VCaP (cell line): ENCODE data around the gene EFHB.

Source experiments
- H3K27ac ChIP-seq: fragments of 450-650 bp; 2 replicates; pipeline ENCODE4 v1.5.1; 2017
- TF ChIP-seq, protein P1 (sequence below): fragments of 450-650 bp; conservative IDR thresholded peaks from 2 replicates; pipeline ENCODE4 v1.5.1; 2017; ENCODE audit warnings: mild to moderate bottlenecking, moderate library complexity

The EFHB gene

DNA sequence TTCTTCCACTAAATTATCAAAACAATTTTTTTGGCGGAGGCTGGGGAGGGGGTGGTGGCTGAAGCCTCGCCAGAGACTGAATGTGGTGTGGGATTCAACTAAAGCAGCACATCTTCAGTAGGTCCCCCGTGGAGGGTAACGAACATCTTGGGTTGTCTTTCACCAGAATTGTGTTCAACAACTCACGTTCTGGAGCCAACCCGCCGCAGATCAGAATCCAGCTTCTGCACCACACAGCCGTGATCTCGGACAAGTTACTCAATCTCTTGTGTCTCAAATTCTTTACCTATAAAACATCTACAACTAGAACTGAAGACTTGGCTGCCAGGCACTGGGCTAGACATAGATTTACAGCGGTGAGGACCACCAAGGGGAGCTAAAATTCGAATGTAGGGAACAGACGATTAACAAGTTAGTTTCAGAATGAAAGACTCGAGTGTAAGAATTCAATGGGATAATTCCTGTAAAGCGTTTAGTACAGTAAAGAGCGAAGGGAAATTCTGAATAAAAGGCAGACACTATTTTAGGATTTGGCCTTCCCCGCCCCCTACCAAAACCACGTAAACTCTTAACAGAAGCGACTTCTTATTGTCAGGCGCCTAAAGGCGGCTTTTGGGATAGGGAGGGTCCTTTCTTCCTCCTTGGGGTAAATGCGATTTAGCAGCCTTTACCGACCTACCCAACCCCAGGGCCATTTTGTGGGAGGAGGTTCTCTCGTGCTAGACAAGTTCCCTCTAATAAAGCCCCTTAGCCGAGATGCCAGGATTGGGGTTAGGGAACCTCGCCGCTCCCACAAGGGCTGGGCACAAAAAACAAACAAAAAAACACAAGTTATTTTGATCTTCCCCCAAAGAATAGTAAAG, 12.2 kb upstream of the EFHB start:
- peak overlapping the region; percentile 97 for H3K27ac ChIP-seq
- TF ChIP-seq, protein P1, sequence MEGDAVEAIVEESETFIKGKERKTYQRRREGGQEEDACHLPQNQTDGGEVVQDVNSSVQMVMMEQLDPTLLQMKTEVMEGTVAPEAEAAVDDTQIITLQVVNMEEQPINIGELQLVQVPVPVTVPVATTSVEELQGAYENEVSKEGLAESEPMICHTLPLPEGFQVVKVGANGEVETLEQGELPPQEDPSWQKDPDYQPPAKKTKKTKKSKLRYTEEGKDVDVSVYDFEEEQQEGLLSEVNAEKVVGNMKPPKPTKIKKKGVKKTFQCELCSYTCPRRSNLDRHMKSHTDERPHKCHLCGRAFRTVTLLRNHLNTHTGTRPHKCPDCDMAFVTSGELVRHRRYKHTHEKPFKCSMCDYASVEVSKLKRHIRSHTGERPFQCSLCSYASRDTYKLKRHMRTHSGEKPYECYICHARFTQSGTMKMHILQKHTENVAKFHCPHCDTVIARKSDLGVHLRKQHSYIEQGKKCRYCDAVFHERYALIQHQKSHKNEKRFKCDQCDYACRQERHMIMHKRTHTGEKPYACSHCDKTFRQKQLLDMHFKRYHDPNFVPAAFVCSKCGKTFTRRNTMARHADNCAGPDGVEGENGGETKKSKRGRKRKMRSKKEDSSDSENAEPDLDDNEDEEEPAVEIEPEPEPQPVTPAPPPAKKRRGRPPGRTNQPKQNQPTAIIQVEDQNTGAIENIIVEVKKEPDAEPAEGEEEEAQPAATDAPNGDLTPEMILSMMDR: no peak

DNA sequence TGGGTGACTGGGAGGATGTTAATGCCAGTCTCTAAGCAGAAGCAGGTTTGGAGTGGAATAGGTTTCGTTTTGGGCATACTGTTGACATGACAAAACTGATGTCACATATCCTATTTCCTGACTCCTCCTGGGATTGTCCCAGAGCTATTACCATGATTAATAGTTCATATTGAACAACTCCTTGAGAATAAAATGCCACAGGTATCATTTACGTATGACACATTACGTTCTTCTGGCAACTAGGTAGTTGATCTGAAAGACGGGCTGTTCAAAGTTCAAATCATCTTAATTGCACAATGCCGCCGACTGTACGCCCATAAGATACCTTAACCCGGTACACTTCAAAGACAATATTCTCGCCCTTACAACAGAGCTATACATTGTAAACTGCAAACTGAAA, 11.5 kb upstream of the EFHB start:
- peak overlapping the region; percentile 97 for H3K27ac ChIP-seq
- TF ChIP-seq, protein P1: no peak

DNA sequence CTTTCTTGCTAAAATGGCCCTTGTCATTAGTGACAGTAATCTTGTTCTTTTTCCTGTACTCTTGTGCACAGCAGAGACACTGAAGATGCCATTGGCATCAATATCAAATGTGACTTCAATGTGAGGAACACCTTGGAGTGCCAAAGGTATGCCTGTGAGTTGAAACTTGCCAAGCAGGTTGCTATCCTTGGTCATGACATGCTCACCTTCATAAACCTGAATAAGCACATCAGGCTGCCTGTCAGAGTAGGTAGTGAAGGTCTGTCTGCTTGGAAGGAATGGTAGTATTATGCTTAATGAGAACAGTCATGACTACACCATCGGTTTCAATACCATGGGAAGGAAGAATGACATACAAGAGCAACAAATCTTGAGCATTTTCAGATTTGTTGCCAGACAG, 6.6 kb upstream of the EFHB start:
- H3K27ac ChIP-seq: no peak overlapping the region
- TF ChIP-seq, protein P1: no peak

DNA sequence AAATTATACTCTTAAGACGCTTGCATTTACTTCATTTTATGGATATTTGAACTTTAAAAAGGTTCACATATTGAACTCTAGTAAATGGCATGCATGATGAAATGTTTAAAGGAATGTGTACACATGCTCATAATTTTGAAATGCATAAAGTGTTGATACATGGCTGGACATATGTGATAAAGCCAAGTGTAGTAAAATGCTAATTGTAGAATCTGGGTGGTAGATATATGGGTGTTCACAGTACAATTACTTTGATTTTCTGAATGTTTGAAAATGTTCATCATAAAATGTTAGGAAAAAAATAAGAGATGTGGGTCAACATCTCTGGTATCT, 4.2 kb upstream of the EFHB start:
- no peak overlapping the region for H3K27ac ChIP-seq
- TF ChIP-seq, protein P1: no peak

DNA sequence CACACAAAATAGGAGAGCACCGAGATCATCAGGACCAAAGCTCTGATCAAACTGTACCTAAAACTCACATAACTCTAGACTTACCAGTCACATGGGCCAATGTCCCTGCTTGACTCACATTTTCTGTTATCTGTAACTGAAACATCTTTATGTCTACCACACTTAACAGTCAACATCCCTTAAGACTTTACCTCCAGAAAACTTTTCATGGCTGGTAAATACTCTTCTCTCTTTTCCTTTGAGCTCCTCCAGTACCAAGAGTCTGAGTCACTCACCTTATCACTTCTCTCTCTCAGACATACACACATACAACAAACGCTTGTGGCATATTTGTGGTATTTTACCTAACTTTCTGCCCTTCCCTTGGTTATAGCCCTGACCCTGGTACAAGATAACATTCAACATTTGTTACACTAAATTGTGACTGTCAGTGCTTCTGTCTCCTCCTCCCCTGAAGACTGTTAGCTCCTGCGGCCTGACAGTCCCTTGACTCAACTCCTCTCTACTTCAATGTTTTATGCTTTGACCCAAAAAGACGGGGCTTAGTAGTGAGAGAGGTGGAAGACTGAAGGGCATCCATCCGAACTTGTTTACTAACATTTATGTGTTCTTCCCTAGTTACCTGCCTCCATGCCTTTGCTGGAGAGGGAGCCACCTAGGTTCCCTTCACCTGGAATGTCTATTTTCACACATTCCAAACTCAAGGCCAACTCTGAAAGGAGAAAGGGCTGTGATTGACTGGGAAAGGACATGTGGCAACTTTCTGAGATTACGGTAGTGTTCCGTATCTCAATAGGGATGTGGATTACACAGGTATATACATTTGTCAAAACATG, 3.7 kb upstream of the EFHB start:
- no peak overlapping the region for H3K27ac ChIP-seq
- TF ChIP-seq, protein P1: no peak

DNA sequence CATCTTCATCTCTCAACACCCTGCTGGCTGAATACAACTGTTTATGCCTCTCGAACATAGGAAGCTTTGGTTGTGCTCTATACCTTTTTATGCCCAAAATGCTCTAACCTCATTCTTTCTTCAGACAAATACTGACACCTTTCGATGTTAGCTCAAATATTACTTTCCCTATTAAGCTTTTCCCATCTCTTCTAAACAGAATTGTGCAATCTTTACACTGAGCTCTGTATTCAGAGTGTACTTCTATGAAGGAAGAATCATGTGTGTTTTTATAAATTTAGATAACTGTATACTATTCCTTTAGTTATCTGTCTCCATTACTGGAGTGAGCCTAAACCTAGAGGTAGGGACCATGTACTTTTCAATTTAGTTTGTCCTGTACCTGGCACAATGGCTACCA, 1.6 kb downstream of the EFHB start:
- H3K27ac ChIP-seq: no peak overlapping the region
- TF ChIP-seq, protein P1: no peak

DNA sequence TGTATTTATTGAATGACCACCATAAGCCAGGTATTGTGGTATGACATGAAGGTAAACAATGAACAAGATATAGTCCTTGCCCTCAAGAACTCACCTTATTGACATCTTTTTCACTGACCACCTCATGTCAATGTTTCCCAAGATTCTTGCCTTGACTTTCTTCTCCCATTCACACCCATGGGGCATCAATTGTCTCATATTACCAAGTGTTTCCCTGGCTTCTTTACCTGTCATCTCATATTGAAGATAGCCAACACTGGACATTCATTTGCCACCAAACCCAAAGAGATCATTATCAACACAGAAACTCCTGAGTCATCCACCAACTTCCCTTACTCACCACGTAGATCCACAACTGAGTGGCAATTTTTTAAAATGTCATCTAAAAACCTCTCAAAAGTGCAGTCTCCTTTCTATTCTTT, 2.2 kb downstream of the EFHB start:
- H3K27ac ChIP-seq: no peak overlapping the region
- TF ChIP-seq, protein P1: no peak
